NCI-H446 (cell line): ENCODE results near the gene IL11.
A peak's percentile ranks its signal among the peaks of the same experiment; 100 is the strongest.

Source experiments
- DNase-seq, 2 experiments: peaks; one replicate each; lab custom pipeline; 2025; lab: John Stamatoyannopoulos, UW

IL11 gene

DNA sequence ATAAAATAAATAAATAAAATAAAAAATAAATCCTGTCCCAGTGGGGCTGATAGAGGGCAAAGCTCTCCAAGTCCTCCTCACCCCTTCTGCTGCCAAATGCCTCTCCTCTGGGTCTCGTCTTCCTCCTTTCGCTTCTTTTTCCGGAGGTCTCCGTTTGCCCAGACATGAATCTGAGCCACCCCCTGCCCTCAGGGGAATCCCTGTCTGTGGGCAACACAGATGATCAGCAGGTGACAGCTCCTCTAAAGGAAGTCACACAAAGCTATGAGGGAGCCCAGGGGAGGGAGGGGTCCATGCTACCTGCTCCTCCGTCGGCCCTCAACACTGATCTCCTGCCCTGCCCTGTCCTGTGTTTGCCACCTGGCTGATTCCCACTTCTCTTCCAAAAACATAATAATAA, 45.6 kb downstream of the IL11 start:
- no peak for DNase-seq

DNA sequence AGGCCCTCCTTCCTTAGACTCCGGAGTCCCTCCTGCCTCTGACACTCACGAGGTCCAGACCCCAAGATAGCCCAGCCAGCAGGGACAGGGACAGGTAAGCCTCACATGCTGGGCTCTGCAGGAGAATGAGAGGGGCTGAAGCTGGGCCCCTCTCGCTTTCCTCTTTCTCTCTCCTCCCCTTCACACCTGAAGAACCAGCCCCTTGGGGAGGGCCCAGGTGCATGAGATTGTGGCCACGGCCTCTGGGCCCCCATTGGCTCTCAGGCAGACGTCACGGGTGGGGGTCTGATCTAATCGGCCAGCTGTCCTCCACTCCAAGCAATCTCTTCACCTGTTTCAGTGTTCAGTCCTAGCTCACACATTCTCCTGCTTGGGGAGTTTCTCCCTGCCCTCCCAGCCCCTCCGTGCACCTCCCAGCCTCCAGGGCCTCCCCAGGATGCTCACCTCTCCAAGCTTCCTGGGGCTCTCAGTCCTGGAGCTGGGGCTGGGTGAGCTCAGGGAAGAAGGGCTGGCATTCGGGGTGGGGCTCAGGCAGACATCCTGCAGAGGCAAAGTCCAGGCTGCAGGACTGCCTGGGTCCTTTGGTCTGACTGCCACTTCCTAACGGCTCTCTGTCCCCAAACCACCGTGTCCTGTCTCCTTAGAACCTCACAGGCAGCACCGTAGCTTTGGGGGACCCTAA, 47.9 kb downstream of the IL11 start:
- DNase-seq: no peak

DNA sequence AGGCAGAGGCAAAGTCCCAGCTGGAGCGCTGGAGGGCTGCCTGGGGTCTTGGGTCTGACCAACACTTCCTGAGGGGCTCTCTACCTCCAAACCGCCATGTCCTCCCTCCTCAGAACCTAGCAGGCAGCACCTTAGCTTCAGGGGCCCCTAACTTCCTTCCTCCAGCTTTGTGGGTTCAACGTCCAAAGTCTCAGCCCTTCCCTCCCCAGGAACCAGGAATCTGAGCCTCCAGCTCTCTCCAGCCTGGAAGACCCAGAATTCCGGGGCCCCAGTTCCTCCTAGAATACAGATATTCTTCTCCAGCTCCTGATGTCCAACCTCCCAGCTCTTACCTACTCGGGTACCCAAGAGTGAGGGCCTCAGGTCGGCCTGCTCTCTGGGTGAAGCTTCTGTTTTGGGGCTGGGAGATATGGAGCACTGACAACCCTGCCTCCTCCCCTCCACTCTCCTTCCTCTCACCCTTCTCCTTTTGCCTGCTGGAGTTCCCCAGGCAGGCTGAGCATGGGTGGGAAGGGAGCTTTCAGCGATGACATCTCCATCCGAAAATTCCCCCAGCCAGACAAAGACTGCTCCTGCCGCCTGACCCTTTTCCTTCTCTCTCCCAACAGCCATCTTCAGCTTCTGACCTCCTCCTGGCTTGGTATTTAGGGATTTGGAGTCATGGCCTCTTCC, 48.7 kb downstream of the IL11 start:
- no peak for DNase-seq

- DNase-seq: no peak
These were observed 49.3 kb downstream of the IL11 start for GRCh38 chr19:55320844-55321419.

DNA sequence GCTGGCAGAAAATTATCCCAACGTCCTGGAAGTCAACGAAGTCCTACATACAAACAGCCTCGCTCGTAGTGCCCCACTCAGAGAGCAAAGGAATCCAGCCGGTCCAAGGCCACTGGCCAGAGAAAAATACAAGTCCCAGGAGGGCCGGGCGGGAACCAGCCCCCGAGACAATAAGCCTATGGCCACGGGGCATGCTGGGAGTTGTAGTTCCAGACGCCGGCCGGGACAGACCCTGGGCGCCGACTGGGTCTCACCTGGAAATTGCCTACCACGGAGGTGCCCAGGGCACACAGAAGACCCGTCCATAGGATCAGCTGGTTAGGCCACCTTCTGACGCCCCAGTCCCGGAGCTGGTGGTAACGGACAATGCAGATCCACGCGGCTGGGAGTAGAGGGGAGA, 50.5 kb downstream of the IL11 start:
- DNase-seq: peak in 1 of 2 experiments; percentile 44

DNA sequence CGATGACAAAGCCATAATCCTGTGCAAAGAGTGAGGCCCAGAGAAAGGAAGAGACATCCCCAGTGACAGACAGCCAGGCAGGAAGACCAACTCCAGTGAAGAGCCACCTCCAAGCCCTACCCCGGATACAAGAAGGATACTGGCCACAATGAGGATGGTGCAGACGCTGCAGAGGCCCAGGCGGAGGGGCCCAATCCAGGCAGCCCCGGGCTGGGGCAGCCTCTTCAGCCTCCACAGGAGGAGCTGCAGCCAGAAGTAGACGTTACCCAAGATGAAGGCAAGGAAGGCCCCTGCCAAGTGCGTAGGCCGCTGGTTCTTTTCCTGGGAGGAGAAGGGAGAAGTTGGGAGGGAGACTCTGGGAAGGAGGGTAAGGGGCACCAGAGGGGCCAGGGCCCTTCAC, 53.6 kb downstream of the IL11 start:
- DNase-seq: no peak

DNA sequence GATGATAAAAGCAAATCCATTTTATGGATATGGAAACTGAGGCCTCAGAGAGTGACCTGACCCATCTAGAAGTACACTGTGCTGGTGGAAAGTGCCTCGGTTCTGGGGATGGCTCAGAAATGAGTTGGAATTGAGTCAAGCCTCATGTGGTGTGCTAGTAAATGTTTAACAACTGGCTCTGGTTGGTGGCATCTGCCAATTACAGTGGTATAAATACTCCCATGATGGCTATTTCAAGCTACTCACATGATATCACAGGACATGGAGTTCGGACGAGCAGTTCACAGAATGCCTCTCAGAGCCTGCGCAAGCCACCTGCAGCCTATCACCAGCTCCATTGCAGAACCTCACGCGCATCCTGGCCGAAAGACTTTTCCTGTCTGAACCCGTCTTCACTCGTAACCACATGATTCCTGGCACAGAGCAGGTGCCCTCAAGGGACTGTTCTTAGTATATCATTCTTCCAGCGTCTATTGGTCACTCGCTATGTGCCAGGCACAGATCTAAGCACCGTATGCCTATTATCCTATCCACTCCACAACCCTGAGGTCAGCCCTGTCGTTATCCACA, 54.2 kb downstream of the IL11 start:
- DNase-seq: no peak

GRCh38 chr19:55314396-55314795, 55.9 kb downstream of the IL11 start:
- no peak for DNase-seq
